Psoas muscle (tissue), 8 donors: ENCODE data around the gene PDZD7. TPM values are rescaled to one million over a fixed set of nuclear protein-coding genes. Genes with fewer than 3 reads are reported as not detected.

Experiments
- ATAC-seq, 4 donors: fragments of 200-7000 bp; cut with Tn5 transposase; one replicate each; pipeline ENCODE4 v1.9.1; 2020; ENCODE audit warnings: moderate library complexity in 3 of 4, mild to moderate bottlenecking in 2 of 4
- DNase-seq, 2 donors: peaks; one replicate each; pipeline ENCODE4 v3.0.0-alpha.2; 2020
- H3K27ac ChIP-seq: fragments of 200-600 bp; one replicate; pipeline ENCODE4 v1.8.0; 2022
- H3K27me3 ChIP-seq, 3 donors: fragments of 200-600 bp in 1 of 3; one replicate each; pipeline versions ENCODE4 v1.6.1 to v1.8.0; 2013 to 2022; ENCODE audit warnings: low read length in 2 of 3, mild to moderate bottlenecking in 2 of 3, moderate library complexity in 1 of 3; ENCODE audit not compliant: insufficient read depth in 3 of 3
- H3K36me3 ChIP-seq, 2 donors: fragments of 200-600 bp in 1 of 2; one replicate each; pipeline versions ENCODE4 v1.6.1 to v1.8.0; 2013 to 2022; ENCODE audit warnings: low read depth in 1 of 2, mild to moderate bottlenecking in 1 of 2, moderate library complexity in 1 of 2; ENCODE audit not compliant: insufficient read depth in 1 of 2
- H3K4me1 ChIP-seq: fragments of 200-600 bp; one replicate; pipeline ENCODE4 v1.8.0; 2022
- H3K4me3 ChIP-seq: fragments of 200-600 bp; one replicate; pipeline ENCODE4 v1.8.0; 2022; ENCODE audit warnings: mild to moderate bottlenecking
- H3K9me3 ChIP-seq: fragments of 200-600 bp; one replicate; pipeline ENCODE4 v1.8.0; 2022
- WGBS, 3 donors: extraction: QIAGEN DNeasy Blood & Tissue Kit; methylation state at CpG; one replicate each; pipeline versions ENCODE4 v1.1.6 to v1.1.7; 2013; 5-methylcytosine and 5-hydroxymethylcytosine counted together
- intact Hi-C, 2 donors: fragments of 100-400 bp; cut with DNase I; formaldehyde crosslinking; loops; one replicate each; pipeline versions ENCODE4 v1.11.0 to v1.14.2; 2022
- polyA plus RNA-seq, 3 donors: library from polyadenylated mRNA; stranded (reverse); fragments of 200-250 nt; gene quantifications; one replicate each; pipeline ENCODE4 v1.2.3, GENCODE V29; 2013
- total RNA-seq, 4 donors: library from RNA; stranded (reverse); fragmentation: NEBNext Ultra II Directional in 2 of 4; extraction: Animal tissue kit (Norgen Biotek cat#: 25700) in 2 of 4; gene quantifications; one replicate each; pipeline versions ENCODE4 v1.2.1 to v1.2.4, GENCODE V29; 2021 to 2023
- TF ChIP-seq, protein P1 (sequence below): fragments of 200-600 bp; IDR thresholded peaks from one replicate; pipeline ENCODE4 v1.8.0; 2022; ENCODE audit warnings: antibody characterized with exemption
- donor health status: healthy with polysubstance abuse.
- donor health status: DM: no; HTN: no; CAD: no; lungs with moderate emphysema.
- donor health status: Bipolar disorder and iron deficiency.
- donor health status: healthy.
- donor health status: DM: yes; HTN: yes; CAD: no.
- donor health status: DM: no; HTN: no; CAD: no.
- donor health status: DM: no; HTN: no; CAD: no.
- donor health status: DM: yes; HTN: yes; CAD: no.

Gene PDZD7
- total and polyA plus RNA-seq, 7 donors, result 0.04 to 0.54 (median 0.08) TPM; not detected in 2

DNA sequence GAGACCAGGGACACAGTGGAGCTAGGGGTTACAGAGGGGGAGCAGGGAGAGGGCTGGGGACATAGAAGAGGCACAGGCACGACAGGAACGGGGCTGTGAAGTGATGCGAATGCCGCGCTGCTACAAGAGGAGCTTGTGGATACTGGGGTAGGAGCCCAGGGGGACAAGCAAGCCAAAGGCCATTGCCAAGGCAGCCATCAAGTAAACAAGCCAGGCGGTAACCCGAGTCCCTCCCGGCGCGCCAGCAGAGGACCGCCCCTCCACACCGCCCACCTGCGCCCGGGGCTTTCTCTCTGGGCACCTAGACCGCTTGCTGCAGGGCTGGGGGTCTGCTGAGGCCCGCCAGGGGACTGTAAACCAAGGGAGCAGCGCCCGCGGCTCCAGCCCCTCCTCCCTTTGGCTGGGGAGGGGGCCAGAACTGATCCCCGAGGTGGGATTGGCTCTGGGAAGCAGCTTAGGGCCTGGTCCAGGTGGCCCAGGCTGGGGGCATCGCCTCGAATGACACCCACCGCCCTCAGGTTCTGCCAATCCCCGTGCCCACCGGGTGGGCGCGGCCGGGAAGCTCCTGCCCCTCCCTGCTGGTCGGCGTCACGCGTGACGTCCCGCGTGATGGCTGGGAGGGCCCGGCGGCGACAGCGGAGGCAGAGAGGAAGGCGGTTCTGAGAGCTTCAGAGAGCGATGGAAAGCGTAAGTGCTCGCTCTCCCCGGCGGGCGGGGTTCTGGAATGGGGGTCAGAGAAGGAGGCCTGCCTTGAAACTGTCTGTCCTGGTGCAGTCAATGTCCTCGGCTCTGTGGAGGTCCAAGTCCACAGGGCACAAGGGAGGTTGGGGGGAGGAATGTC lies 1.1 kb upstream of the PDZD7 start:
- ATAC-seq (peak; percentile 25 to 59 (median 36)), DNase-seq (peak; percentile 80 to 86)
- WGBS, 3 donors, result 1 to 3% (median 2%) methylated on average over 39 to 47 of the region's 47 CpGs
- Histone ChIP-seq H3K4me3 (peak overlapping the region; percentile 84), H3K36me3 (peaks cover 0 to 26% of the 10 kb centered on the region in 2 donors), H3K27ac (peak overlapping the region; percentile 88), H3K27me3 (no peaks in the 10 kb centered on the region), H3K4me1 (peaks cover 16% of the 10 kb centered on the region), H3K9me3 (no peaks in the 10 kb centered on the region)
- TF ChIP-seq, protein P1, sequence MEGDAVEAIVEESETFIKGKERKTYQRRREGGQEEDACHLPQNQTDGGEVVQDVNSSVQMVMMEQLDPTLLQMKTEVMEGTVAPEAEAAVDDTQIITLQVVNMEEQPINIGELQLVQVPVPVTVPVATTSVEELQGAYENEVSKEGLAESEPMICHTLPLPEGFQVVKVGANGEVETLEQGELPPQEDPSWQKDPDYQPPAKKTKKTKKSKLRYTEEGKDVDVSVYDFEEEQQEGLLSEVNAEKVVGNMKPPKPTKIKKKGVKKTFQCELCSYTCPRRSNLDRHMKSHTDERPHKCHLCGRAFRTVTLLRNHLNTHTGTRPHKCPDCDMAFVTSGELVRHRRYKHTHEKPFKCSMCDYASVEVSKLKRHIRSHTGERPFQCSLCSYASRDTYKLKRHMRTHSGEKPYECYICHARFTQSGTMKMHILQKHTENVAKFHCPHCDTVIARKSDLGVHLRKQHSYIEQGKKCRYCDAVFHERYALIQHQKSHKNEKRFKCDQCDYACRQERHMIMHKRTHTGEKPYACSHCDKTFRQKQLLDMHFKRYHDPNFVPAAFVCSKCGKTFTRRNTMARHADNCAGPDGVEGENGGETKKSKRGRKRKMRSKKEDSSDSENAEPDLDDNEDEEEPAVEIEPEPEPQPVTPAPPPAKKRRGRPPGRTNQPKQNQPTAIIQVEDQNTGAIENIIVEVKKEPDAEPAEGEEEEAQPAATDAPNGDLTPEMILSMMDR, result no peak
- intact Hi-C loops, result no loop called here

DNA sequence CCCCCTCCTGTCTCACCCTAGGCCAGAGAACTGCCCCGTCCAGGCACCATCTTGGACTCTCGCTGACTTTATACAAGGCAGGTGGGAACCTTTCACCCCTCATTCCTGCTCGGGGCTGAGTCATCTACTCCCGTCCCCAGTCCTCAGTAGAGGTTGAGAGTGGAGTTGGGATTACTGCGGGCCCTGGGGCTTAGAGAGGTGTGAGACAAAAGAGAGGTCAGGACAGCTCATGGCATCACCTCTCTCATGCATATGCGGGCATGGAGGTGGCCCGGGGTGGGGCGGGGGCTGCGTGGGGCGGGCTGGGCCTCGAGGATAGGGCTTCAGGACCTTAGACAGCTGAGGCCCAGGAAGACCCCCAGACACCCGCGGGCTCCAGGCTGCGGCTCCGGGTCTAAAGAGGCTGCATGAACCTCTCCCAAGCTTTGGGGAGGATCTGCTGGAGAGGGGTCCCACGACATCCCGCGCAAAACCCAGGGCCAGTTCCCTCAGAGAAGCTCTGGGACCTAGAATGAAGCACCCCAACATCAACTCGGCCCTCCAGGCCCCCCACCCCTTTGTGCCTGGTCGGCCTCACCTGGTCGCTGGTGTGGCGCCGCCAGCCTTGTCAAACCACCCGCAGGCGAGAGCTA lies 317 bp downstream of the PDZD7 start:
- H3K27ac ChIP-seq, result peak overlapping the region; percentile 88
- H3K4me3 ChIP-seq, result peak overlapping the region; percentile 84
- DNase-seq, result no peak
- peaks cover 0 to 12% of the 10 kb centered on the region in 2 donors for H3K36me3 ChIP-seq
- TF ChIP-seq, protein P1, result no peak
- 13% methylated on average over 21 to 25 of the region's 25 CpGs for WGBS, 3 donors
- H3K9me3 ChIP-seq, result no peaks in the 10 kb centered on the region
- ATAC-seq, result no peak
- intact Hi-C loops, result no loop called here
- H3K4me1 ChIP-seq, result peaks cover 16% of the 10 kb centered on the region
- H3K27me3 ChIP-seq, result no peaks in the 10 kb centered on the region

DNA sequence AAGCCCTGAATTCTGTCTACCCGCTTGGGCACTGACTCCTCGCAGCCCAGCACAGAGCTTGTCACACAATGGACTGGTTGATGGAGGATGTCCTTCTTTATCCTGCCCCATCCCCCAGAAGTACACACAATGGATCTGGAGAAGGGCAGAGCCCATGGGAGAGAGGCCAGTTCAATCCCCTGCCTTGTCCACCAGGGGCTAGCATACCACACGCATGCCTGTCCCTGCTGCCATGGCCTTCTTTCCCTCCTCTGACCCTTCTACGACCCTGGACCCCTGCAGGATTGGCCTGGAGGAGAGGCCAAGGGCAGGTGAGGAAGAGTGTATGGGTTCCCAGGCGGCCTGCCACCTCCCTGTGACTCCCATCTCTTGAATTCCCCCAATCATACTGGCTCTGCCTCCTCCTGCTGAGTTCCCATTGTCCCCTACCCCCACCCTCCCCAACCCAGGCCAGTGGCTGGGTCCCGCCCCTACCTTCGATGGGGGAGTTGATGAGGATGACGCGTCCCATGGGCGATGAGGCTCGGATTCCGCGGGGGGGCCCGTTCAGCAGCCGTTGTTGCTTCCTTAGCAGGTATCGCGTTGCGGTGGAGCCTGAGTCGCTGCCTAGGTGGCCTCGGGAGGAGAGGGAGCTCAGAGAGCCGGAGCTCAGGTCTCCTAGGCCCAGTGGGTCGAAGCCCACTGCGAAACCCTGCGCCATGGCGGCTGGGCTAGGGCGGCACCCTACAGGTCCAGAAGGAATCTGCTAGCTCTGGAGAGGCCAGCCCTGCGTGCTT lies 1.2 kb downstream of the PDZD7 start:
- TF ChIP-seq, protein P1, result no peak
- 52 to 58% (median 56%) methylated on average over 26 to 27 of the region's 27 CpGs for WGBS, 3 donors
- Histone ChIP-seq H3K4me1 (peaks cover 16% of the 10 kb centered on the region), H3K27me3 (no peaks in the 10 kb centered on the region), H3K36me3 (peaks cover 0 to 3% of the 10 kb centered on the region in 2 donors), H3K4me3 (no peak overlapping the region), H3K9me3 (no peaks in the 10 kb centered on the region), H3K27ac (no peak overlapping the region)
- intact Hi-C loops, result no loop called here
- DNase-seq (peak in 1 of 2 donors; percentile 51), ATAC-seq (no peak)

DNA sequence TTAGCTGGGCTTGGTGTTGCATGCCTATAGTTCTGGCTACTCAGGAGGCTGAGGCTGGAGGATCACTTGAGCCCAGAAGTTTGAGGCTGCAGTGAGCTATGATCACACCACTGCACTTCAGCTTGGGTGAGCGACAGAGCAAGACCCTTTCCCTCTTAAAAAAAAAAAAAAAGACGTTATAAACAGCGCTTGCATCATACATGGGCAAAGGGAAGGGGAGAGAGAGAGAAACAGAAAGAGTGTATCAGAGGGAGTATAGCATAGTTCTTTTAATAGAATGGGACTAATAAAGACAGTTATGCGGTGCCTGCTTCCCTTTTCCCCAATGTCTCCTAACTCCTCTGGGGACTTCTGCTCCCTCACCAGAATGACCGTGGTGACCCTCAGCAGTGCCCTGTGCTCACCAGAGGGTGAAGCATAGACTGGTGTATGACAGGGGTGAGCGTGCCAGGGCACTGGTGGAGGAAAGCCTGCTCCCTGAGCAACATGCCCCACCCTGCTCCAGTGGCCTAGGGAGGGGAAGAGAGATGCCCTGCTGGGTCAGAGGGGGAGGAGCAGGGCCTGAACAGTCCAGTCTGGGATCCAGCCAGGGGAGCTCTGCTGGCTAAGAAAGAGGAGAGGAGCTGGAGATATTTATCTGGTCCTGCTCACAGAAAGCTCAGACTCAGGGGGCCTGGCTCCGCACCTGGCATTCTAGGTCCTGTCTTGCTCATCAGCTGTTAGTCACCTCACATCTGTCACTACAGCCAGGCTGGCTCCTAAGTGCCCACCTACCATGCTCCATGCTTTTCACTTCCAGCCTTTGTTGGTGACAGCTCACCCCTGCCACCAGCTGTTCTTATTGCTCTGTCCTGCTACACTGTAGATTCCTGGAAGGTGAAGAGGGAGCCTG lies 2.2 kb downstream of the PDZD7 start:
- TF ChIP-seq, protein P1, result no peak
- 67 to 75% (median 72%) methylated on average over 7 of the region's 7 CpGs for WGBS, 3 donors
- intact Hi-C loops, result no loop called here
- Histone ChIP-seq H3K27ac (no peak overlapping the region), H3K4me3 (no peak overlapping the region), H3K9me3 (no peaks in the 10 kb centered on the region), H3K36me3 (no peaks in the 10 kb centered on the region), H3K27me3 (no peaks in the 10 kb centered on the region), H3K4me1 (peaks cover 16% of the 10 kb centered on the region)
- no peak for ATAC-seq
- peak in 1 of 2 donors; percentile 55 for DNase-seq
